SK-MEL-5 (cell line): ENCODE results near the gene PCMT1. TPM values are rescaled to one million over a fixed set of nuclear protein-coding genes. Genes with fewer than 3 reads are reported as not detected.
A peak's percentile ranks its signal among the peaks of the same experiment; 100 is the strongest.
"Not testable (repeated sequence)": the region's sequence is repeated elsewhere in the genome, so short reads cannot be mapped to it uniquely, and the experiment has no call there.

Source experiments
- DNase-seq: peaks from one replicate; pipeline ENCODE4 v3.0.0-alpha.2; 2016; ENCODE audit warnings: low read depth, low spot score
- in situ Hi-C: cut with HindIII; loops from 2 replicates; pipeline ENCODE4 v1.10.0; 2016; ENCODE audit warnings: low sequenced_read_pairs, high pct_unique_total_duplicates, low pct_unique_long_range_greater_than_20kb
- total RNA-seq: library from RNA; depleted of rRNA; stranded (reverse); fragments of >200 nt; shearing (Covaris generic); gene quantifications from 2 replicates; pipeline ENCODE4 v1.2.3, GENCODE V29; 2014

Gene PCMT1
- total RNA-seq, 1 experiment from 2014 or later = 194 TPM

DNA sequence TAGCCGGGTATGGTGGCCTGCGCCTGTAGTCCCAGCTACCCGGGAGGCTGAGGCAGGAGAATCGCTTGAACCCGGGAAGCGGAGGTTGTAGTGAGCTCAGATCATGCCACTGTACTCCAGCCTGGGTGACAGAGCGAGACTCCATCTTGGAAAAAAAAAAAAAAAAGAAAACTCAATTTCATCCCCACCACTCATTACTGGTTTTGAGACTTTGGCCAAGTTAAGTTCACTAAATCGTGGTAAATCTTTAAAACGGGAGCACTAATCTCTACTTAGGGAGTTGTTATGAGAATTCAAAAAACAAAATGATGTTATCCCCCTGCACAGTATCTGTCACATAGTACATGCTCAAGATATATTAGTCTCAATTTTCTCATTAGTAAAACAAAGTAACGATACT is 4.3 kb upstream of the PCMT1 start:
- DNase-seq, in situ Hi-C loops: not testable (repeated sequence)

DNA sequence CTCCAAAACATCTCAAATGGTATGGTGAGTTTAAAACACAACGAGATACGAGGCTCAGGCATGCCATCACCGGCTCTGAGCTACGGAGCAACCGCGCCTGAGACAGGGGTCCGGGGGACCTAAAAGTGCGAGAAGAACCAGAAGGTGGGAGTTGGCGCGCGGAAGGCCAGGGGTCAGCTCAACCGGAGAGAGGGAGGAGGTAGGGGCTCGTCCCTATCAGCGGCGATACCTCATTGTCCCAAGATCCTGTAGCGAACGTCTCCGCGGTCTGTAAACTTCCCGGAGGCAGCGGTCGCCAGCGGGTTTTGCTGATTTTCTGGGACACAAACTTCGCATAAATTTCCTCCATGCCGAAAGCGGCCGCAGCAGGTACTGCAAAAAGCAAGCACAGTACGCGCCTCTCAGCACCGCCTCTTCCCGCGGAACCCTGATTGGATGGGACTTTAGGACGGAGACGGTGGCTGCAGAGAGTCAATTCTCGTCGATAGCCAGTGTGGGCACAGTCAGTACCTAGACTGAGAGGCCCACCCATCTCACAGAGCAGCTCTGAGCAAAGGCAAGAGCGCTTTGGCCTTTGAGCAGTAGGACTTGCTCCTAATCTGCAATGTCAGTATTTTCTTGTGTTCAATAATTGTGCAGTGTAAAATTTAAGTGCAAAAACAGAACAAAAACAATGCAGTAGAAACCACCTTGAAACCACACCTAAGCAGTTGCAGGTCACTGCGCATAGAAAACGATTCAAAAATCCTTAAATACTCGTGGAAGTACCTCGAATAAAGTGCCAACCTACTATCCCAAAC is 3.2 kb upstream of the PCMT1 start, which contains the start of gene NUP43:
Gene NUP43 (minus strand): TSS at position 383 of the 800 bp plus-strand sequence. CDS start 34 bp downstream, at position 349.
- in situ Hi-C loops = no loop called here
- DNase-seq = peak; percentile 93

GRCh38 chr6:149749082-149749593 is 403 bp upstream of the PCMT1 start:
- in situ Hi-C loops, DNase-seq: not testable (repeated sequence)

DNA sequence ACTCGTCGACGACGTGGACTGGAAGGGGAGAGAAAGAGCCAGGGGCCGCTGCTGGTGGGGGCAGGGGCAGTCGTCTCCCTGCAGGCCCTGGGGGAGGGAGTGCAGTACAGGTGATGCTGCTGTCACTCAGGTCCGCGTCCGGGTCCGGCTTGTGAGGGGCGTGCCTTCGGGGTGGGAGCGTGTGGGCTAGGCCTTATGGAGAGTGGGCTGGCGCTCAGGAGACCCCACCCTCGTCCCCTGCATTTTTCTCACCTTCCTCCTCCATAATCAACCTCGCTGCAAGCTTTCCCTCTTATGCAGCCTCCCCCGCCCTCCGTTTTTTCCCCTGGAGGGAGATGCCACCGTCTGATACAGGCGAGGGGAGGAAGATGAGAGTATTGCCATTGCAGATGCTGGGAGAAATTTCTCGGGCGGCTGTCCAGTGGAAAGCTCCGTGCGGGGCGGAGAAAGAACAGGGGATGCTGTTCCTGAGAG is 632 bp downstream of the PCMT1 start:
- in situ Hi-C loops = no loop called here

DNA sequence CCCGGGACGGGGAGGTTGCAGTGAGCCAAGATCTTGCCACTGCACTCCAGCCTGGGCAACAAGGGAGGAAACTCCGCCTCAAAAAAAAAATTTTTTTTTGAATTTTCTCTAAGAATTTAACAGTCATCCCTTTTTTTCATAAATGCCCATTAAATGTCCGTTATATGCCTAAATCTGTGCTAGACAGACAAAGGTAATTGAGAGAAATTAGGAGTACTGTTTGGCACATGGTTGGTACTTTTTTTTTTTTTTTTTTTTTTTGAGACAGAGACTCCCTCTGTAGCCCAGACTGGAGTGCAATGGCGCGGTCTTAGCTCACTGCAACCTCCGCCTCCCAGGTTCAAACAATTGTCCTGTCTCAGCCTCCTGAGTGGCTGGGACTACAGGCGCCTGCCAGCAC is 1.7 kb downstream of the PCMT1 start:
- peak; percentile 41 for DNase-seq
- in situ Hi-C loops = no loop called here

More for the DNA sequence above, 632 bp downstream of the PCMT1 start:
- peak; percentile 69 for DNase-seq

GRCh38 chr6:149751920-149752319 is 2.4 kb downstream of the PCMT1 start:
- in situ Hi-C loops, DNase-seq: not testable (repeated sequence)

DNA sequence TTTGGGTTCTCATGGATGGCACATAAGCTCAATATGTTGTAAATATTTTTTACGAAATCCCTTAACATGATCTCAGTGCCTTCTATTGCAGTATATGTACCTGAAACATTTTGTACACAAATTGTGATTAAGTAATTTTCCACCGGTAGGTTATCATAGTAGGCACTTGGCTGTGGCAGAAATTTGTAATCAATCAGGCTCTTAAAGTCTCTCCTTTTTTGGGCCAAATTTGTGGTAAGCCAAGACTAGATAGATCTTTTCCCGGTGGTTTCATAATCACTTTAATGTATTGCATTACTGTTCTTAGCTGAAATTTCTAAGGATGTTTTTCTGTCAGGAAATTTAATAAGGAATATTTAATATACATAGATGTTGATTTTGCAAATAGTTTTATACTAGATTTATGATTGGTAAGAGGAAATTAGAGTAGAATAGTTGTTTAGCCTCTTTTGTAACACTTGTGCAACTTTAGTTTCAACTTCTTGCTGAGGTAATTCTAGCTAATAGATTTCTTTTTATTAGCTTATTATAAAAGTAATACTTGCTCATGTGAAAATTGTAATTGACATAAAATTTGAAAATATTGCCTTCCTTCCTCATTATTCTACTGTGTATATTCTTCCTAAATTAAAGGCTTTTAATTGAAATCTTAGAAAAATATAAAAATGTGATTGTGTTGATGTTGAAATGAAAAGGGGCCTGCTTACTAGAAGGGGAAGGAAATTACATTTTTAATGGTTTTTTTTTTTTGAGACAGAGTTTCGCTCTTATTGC is 3.2 kb downstream of the PCMT1 start:
- in situ Hi-C loops = no loop called here
- no peak for DNase-seq

- in situ Hi-C loops, DNase-seq: not testable (repeated sequence)
These were observed 3.8 kb downstream of the PCMT1 start for GRCh38 chr6:149753374-149753637.

GRCh38 chr6:149754548-149754947 is 5.0 kb downstream of the PCMT1 start:
- DNase-seq = peak; percentile 64
- in situ Hi-C loops = no loop called here

- in situ Hi-C loops = no loop called here
- DNase-seq = peak; percentile 58
These were observed 6.0 kb downstream of the PCMT1 start for GRCh38 chr6:149755300-149756260.

GRCh38 chr6:149756261-149756636 is 6.7 kb downstream of the PCMT1 start:
- in situ Hi-C loops = no loop called here
- peak; percentile 53 for DNase-seq

- in situ Hi-C loops = no loop called here
- DNase-seq = no peak
These were observed 11.9 kb downstream of the PCMT1 start for GRCh38 chr6:149761438-149761837.

- in situ Hi-C loops = no loop called here
- peak; percentile 94 for DNase-seq
These were observed 14.3 kb downstream of the PCMT1 start for GRCh38 chr6:149763866-149764265.

DNA sequence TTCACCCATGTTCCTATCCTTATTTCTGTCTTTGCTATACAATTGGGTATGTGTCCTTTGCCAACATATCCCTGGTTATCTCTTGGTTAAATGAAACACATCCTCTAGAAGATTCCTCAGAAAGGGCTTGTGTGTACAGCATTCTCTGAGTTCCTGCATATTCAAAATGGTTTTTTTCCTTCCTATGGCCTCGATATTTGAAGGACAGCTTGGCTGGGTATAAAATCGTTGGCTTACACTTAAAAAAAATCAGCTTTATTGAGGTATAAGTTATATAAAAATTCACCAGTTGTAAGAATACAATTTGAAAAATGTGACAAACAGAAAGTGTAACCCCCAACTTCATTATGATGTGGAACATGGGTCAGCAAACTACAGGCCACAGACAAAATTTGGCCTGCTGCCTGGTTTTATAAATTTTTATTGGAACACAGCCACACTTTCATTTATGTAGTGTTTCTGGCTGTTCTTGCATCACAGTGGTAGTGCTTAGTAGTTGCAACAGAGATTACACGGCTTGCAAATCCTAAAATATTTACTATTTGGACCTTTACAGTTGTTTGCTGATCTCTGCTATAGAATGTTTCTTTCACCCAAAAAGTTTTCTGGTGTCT is 16.7 kb downstream of the PCMT1 start:
- in situ Hi-C loops = no loop called here
- DNase-seq = no peak

- in situ Hi-C loops = no loop called here
- no peak for DNase-seq
These were observed 20.1 kb downstream of the PCMT1 start for GRCh38 chr6:149769676-149770075.

GRCh38 chr6:149771185-149771584 is 21.6 kb downstream of the PCMT1 start:
- no peak for DNase-seq

GRCh38 chr6:149771925-149772324 is 22.4 kb downstream of the PCMT1 start:
- DNase-seq = no peak
- in situ Hi-C loops = no loop called here

More at GRCh38 chr6:149771185-149771584, 21.6 kb downstream of the PCMT1 start:
- in situ Hi-C loops = no loop called here
